ENCODE data around the gene MECR.
"Not testable (repeated sequence)": the region's sequence is repeated elsewhere in the genome, so short reads cannot be mapped to it uniquely, and the experiment has no call there.

Gene MECR

GRCh38 chr1:29164588-29164987 lies 66.1 kb downstream of the MECR start:
- DNase-seq: no peak

DNA sequence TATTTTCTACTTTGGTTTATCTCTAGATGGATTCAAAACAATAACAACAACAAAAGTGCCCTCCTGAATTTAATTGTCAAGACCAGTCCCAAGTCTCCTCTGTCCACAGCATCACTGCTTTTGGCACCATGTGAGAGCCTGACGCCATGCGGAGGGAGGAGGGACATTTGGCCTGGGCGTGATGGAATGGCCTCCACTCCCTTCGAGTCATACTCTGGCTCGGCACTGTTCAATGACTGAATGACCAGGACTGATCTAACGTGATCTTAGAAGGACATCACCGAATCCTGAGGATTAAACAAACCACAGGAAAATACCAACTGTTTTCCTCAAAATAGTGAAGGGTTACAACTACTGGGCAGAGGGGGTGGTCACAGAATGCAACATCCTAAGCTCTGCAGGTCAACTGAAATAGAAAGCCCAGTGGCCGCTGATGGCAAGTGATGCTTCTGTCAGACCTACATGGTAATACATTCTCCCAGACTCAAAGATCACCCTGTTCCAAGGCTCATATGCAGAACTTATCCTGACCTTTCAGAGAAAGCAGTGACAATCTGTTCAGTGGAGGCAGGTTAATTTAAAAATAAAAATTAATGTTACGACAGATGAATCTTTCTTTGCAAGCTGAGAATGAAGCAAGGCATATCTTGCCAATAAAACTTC lies 68.1 kb downstream of the MECR start:
- DNase-seq: no peak

- DNase-seq: no peak
Observed at GRCh38 chr1:29162025-29162424, 68.7 kb downstream of the MECR start.

GRCh38 chr1:29159773-29160172 lies 71.0 kb downstream of the MECR start:
- no peak for DNase-seq

DNA sequence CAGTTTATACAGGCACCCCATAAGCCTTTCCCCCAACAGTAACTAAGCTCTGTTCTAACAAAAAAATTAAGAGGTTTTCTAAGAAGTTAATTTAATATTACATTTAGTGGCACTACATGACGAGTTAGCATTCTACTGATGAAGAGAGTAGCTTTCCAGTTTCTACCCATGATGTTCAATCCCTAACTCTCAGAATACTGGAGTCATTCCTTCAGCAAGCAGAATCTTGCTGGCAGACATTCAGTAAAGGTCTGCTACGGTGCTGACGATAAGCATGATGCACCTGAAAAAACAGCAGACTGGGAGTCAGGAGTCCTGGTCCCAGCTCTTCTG lies 73.5 kb downstream of the MECR start:
- no peak for DNase-seq

DNA sequence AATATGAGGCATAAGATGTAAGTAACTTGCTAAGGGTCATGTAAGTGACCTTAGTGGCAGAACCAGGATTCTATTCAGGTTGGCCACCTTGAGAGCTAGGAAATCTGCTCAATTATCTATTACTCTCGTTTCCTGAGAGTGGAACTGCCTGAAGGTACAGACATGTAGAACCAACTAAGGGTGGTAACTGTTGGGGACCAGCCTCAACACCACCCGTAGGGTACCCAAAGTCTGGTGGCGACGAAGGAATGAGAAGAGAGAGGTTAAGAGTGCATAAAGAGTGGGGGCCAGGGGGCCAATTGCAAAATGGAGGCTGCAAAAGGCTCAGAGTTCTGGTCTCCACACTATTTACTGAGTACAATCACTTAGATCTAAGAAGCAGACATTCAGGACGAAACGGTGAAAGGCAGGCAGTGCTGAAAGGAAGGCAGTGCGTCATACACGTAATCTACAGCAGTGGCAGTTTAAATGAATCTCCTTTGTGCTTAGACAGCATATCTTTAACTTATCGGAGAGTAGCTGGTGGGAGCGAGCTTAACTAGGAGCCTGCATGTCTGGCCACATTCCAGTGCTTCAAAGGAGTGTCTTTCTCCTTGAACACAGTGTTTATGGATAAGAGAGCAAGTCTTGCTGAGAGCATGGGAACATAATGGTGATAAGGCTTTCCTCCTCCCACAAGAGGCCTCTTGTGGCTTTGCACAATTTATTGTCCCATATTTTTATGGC lies 74.0 kb downstream of the MECR start:
- DNase-seq: no peak

DNA sequence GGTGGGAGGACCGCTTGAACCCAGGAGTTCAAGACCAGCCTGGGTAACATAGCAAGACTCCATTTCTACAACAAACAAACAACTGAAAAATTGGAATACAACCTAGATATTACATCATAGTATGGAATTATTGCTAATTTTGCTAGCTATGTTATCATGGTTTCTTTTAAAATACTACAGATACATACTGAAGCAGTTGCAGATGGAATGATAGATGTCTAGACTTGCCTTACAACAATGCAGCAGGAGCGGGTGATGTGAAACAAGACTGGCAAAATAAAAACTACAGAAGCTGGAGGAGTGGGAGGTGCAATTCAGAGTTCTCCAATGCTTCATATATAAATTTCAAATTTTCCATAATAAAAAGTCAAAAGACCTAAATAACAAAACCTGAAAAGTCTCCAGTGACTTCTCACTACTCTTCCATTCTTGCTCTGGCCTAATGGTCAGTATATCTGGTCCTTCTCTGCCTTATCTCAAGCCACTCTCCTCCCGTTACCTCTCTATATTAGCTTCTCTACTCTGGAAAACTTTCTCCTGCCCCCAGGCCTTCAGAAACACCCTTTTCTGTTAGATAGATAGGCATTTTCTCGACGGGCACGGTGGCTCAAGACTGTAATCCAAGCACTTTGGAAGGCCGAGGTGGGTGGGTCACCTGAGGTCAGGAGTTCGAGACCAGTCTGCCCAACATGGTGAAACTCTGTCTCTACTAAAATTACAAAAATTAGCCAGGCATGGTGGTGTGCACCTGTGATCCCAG lies 78.5 kb downstream of the MECR start:
- no peak for DNase-seq

GRCh38 chr1:29150346-29150745 lies 80.4 kb downstream of the MECR start:
- not testable (repeated sequence) for DNase-seq

- no peak for DNase-seq
Observed at GRCh38 chr1:29148656-29149491, 81.9 kb downstream of the MECR start.

- no peak for DNase-seq
Observed at GRCh38 chr1:29145739-29146437, 84.8 kb downstream of the MECR start.

DNA sequence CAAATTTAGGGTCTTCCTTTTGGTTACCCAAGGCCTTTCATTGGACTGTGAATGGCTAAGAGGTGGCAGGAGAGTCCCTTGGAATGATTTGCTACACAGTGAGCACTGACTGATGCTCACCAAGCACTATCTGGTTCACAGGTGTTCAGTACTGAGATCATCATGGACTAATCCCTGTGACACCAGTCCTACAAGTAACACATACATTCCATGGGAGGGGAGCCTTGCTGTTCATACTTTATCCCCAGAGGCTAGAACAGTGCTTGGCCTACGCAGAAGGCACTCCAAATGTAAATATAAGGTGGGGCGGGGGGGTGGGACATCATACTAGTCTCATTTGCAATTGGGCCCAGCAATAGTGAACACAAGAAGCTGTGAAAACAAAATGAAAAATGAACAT lies 86.6 kb downstream of the MECR start:
- no peak for DNase-seq

GRCh38 chr1:29142714-29143113 lies 88.0 kb downstream of the MECR start:
- DNase-seq: no peak
